Upper lobe of left lung (tissue), 6 donors: ENCODE measurements around the gene TMEM114. TPM values are rescaled to one million over a fixed set of nuclear protein-coding genes. Genes with fewer than 3 reads are reported as not detected.

Experiments
- ATAC-seq, 2 donors: fragments of 200-7000 bp; cut with Tn5 transposase; one replicate each; pipeline ENCODE4 v1.9.1; 2022; ENCODE audit warnings: mild to moderate bottlenecking in 2 of 2, moderate library complexity in 2 of 2; ENCODE audit not compliant: low FRiP score in 2 of 2
- DNase-seq, 2 donors: peaks; one replicate each; pipeline ENCODE4 v3.0.0-alpha.2; 2019 to 2020
- H3K27ac ChIP-seq, 4 donors: fragments of 200-600 bp; sonication (generic); one replicate each; pipeline ENCODE4 v1.5.1; 2016 to 2019
- H3K27me3 ChIP-seq, 4 donors: fragments of 200-600 bp; sonication (generic); one replicate each; pipeline ENCODE4 v1.5.1; 2017 to 2019
- H3K36me3 ChIP-seq, 4 donors: fragments of 200-600 bp; sonication (generic); one replicate each; pipeline ENCODE4 v1.5.1; 2016 to 2019
- H3K4me1 ChIP-seq, 4 donors: fragments of 200-600 bp; sonication (generic); one replicate each; pipeline ENCODE4 v1.5.1; 2018 to 2019
- H3K4me3 ChIP-seq, 4 donors: fragments of 200-600 bp; sonication (generic); one replicate each; pipeline ENCODE4 v1.5.1; 2017 to 2019; ENCODE audit warnings: mild to moderate bottlenecking in 2 of 4, moderate library complexity in 1 of 4
- H3K9me3 ChIP-seq, 4 donors: fragments of 200-600 bp; sonication (generic); one replicate each; pipeline ENCODE4 v1.5.1; 2018 to 2019
- EP300 ChIP-seq, 4 donors: sonication (generic); formaldehyde crosslinking; IDR thresholded peaks; one replicate each; pipeline ENCODE4 v1.5.1; 2017; ENCODE audit warnings: antibody characterized with exemption in 4 of 4, control low read depth in 2 of 4
- POLR2A ChIP-seq, 4 donors: fragments of 450-650 bp; IDR thresholded peaks; one replicate each; pipeline ENCODE4 v1.5.1; 2016 to 2017; ENCODE audit warnings: antibody characterized with exemption in 4 of 4, mild to moderate bottlenecking in 2 of 4
- POLR2AphosphoS5 ChIP-seq, 2 donors: sonication (generic); formaldehyde crosslinking; IDR thresholded peaks; one replicate each; pipeline ENCODE4 v1.5.1; 2017; ENCODE audit warnings: antibody characterized with exemption in 2 of 2
- WGBS, 2 donors: methylation state at CpG; one replicate each; pipeline ENCODE4 v1.1.5; 2017 to 2018; 5-methylcytosine and 5-hydroxymethylcytosine counted together
- total RNA-seq, 6 donors: library from RNA; depleted of rRNA in 4 of 6; stranded (reverse); fragments of >200 nt in 4 of 6; gene quantifications; one replicate each; pipeline versions ENCODE4 v1.1.0 to v1.2.1, GENCODE V29; 2016 to 2021
- TF ChIP-seq, protein P1 (sequence below), 6 experiments: fragments of 450-650 bp in 4 of 6; fragments of 200-600 bp in 2 of 6; sonication (generic) in 2 of 6; IDR thresholded peaks; one replicate each; pipeline ENCODE4 v1.5.1; 2016 to 2019; ENCODE audit warnings: antibody characterized with exemption in 6 of 6
- donor health status: DM: no; HTN: no; CAD: no; lungs with moderate emphysema.
- donor health status: DM: no; HTN: yes; CAD: no; lungs with severe emphysema.

The TMEM114 gene
- total RNA-seq, 6 donors from 2014 or later, result not detected

DNA sequence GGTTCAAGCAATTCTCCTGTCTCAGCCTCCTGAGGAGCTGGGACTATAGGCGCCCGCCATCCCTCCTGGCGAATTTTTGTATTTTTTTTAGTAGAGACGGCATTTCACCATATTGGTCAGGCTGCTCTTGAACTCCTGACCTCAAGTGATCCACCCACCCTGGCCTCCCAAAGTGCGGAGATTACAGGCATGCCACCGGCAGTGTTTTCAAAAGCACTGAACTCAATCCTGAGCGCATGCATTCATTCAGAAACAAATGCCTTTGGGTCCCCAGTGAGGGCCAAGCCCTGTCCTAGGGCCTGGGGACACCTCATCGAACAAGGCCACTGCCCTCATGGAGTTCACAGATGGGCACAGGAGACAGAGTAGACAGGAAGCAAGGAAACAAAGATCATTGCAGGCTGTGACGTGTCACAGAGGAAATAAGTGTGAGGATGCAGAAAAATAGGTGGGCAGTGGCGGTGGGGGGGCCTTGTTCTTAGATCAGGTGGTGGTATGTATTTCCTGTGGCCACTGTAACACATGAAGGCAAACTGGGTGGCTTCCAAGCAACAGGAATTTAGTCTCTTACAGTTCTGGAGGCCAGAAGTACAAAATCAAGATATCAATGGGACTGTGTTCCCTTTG, 12.5 kb downstream of the TMEM114 start:
- H3K4me1 ChIP-seq, result no peaks in the 10 kb centered on the region
- H3K27me3 ChIP-seq, result peaks cover 0 to 4% (median 0%) of the 10 kb centered on the region in 4 donors
- no peaks in the 10 kb centered on the region for H3K9me3 ChIP-seq
- DNase-seq (no peak), ATAC-seq (no peak)
- TF ChIP-seq EP300 (IDR thresholded peaks at IDR 0.05) (no peak), POLR2AphosphoS5 (IDR thresholded peaks at IDR 0.05) (no peak), POLR2A (IDR thresholded peaks at IDR 0.05) (no peak)
- TF ChIP-seq, protein P1, sequence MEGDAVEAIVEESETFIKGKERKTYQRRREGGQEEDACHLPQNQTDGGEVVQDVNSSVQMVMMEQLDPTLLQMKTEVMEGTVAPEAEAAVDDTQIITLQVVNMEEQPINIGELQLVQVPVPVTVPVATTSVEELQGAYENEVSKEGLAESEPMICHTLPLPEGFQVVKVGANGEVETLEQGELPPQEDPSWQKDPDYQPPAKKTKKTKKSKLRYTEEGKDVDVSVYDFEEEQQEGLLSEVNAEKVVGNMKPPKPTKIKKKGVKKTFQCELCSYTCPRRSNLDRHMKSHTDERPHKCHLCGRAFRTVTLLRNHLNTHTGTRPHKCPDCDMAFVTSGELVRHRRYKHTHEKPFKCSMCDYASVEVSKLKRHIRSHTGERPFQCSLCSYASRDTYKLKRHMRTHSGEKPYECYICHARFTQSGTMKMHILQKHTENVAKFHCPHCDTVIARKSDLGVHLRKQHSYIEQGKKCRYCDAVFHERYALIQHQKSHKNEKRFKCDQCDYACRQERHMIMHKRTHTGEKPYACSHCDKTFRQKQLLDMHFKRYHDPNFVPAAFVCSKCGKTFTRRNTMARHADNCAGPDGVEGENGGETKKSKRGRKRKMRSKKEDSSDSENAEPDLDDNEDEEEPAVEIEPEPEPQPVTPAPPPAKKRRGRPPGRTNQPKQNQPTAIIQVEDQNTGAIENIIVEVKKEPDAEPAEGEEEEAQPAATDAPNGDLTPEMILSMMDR (IDR thresholded peaks at IDR 0.05), result no peak
- no peak overlapping the region for H3K27ac ChIP-seq
- H3K4me3 ChIP-seq, result no peak overlapping the region
- H3K36me3 ChIP-seq, result no peaks in the 10 kb centered on the region
- WGBS, 2 donors, result 69 to 74% methylated on average over 10 of the region's 10 CpGs

DNA sequence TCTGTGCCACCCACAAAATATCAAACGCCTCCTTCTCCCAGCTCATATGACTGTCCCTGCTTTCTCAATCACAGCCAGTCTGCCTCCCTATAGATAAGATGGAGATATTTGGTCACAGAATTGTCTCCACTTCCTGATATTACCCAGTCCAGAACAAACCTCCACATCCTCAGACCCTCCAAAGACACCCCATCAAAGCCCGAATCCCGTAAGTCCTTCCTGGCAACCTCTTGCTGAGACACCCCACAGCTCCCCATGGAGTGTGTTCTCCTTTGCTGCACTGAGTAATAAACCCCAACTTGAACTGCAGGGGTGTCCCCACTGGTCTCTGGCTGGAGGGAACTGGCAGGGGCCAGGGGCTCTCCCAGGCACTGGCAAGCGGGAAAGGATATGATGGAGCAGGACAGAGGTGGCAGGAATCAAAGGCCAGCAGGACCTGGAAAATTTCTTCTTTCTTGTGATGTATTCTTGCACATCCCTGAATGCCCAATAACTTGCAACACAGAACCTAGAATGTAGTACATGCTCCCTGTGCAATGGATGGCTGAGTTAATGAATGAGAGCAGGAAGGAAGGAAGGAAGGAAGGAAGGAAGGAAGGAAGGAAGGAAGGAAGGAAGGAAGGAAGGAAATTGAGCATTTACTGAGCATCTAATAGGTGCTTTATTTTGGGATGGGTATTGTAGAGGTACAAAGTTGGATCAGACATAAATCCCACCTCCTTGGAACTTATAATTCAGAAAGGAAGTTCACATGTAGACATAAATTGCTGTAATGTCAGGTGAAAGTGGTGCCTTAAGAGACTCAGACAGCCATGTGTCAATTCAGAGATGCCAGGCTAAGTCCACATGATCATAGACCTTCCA, 13.9 kb downstream of the TMEM114 start:
- Histone ChIP-seq H3K9me3 (no peaks in the 10 kb centered on the region), H3K4me3 (no peak overlapping the region), H3K27ac (no peak overlapping the region), H3K27me3 (peaks cover 0 to 4% (median 0%) of the 10 kb centered on the region in 4 donors), H3K4me1 (no peaks in the 10 kb centered on the region), H3K36me3 (no peaks in the 10 kb centered on the region)
- no peak for ATAC-seq
- DNase-seq, result no peak
- WGBS, 2 donors, result 87 to 91% methylated on average over 3 to 4 of the region's 4 CpGs
- TF ChIP-seq POLR2AphosphoS5 (IDR thresholded peaks at IDR 0.05) (no peak), EP300 (IDR thresholded peaks at IDR 0.05) (no peak), POLR2A (IDR thresholded peaks at IDR 0.05) (no peak)
- TF ChIP-seq, protein P1 (IDR thresholded peaks at IDR 0.05), result no peak

DNA sequence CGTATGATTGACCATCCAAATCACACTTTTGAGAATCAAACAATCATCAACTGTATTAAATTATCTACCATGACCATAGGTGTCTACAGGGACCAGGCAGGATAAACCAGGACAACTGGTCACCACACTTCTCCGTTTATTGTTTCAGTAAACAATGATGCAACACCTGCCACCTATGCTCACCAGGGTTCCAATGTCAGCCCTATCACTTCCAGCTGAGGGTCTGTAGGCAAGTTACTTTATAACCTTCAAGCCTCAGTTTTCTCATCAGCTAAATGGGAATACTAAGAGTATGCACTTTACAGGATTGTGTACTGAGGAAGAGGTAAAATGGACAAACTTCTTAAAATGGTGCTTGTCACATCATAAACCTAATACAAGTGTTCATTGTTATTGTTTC, 14.9 kb downstream of the TMEM114 start:
- Histone ChIP-seq H3K27me3 (peaks cover 0 to 4% (median 0%) of the 10 kb centered on the region in 4 donors), H3K36me3 (no peaks in the 10 kb centered on the region)
- 55 to 65% methylated on average over 2 of the region's 2 CpGs for WGBS, 2 donors

DNA sequence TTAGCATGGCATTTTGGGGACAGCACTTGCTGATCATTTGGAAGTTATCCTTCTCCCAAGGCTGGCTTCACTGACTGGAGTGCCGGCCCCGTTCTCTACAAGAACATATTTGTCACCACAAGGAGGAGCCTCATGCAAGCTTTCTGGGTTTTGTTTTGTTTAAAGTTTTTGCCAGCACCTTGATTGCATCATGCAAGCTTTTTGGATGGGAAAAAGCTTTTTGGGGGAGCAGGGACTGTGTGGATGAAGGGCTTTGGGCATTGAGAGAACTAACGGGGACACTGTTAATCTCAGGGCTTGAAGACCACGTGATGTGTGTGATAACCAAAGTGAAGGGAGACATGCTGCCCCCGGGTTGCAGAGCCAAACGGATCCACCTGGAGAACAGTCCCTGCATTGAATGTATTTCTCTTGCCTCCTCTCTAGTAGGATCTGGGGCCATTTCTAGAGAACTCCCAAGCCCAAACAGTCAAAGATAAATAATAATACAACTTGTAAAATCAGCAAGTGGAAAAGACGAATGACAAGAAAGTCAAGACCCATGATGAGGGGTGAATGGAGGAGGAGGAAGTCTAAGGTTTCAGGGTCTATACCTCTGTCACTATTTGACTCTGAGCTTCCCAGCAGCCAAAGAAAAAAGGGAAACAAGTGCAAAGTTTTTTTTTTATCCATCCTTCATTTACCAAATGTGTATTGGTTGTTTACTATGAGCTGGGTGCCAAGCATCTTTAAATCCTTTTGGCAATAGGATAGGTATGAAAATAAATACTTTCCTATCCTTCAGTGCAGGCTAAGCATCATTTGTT, 17.2 kb downstream of the TMEM114 start:
- WGBS, 2 donors, result 27 to 33% methylated on average over 7 of the region's 7 CpGs
- DNase-seq (no peak), ATAC-seq (no peak)
- Histone ChIP-seq H3K4me1 (no peaks in the 10 kb centered on the region), H3K27me3 (peaks cover 0 to 4% (median 1%) of the 10 kb centered on the region in 4 donors), H3K36me3 (no peaks in the 10 kb centered on the region), H3K9me3 (no peaks in the 10 kb centered on the region), H3K27ac (no peak overlapping the region), H3K4me3 (no peak overlapping the region)
- TF ChIP-seq, protein P1 (IDR thresholded peaks at IDR 0.05), result peak in 2 of 6 experiments; percentile 30 to 34
- TF ChIP-seq EP300 (IDR thresholded peaks at IDR 0.05) (no peak), POLR2A (IDR thresholded peaks at IDR 0.05) (no peak), POLR2AphosphoS5 (IDR thresholded peaks at IDR 0.05) (no peak)

More for the DNA sequence above, 14.9 kb downstream of the TMEM114 start:
- H3K4me3 ChIP-seq, result no peak overlapping the region
- no peaks in the 10 kb centered on the region for H3K4me1 ChIP-seq
- no peaks in the 10 kb centered on the region for H3K9me3 ChIP-seq
- no peak for TF ChIP-seq POLR2AphosphoS5 (IDR thresholded peaks at IDR 0.05)
- TF ChIP-seq POLR2A (IDR thresholded peaks at IDR 0.05), result no peak
- TF ChIP-seq, protein P1 (IDR thresholded peaks at IDR 0.05), result no peak
- TF ChIP-seq EP300 (IDR thresholded peaks at IDR 0.05), result no peak
- no peak overlapping the region for H3K27ac ChIP-seq
- ATAC-seq, result no peak
- DNase-seq, result no peak
